DOHH2 (cell line): Measurements from ENCODE around the gene L3MBTL3.
"Not testable (repeated sequence)": the region's sequence is repeated elsewhere in the genome, so short reads cannot be mapped to it uniquely, and the experiment has no call there.

Source experiments
- EZH2phosphoT487 ChIP-seq: fragments of 200-600 bp; sonication (generic); IDR thresholded peaks from 2 replicates; pipeline ENCODE4 v1.6.1; 2017; ENCODE audit warnings: borderline replicate concordance, mild to moderate bottlenecking, antibody characterized with exemption, low read length, moderate library complexity, mixed read lengths
- TF ChIP-seq, protein P1 (sequence below): fragments of 200-600 bp; sonication (generic); IDR thresholded peaks from one replicate; pipeline ENCODE4 v1.5.1; 2014; ENCODE audit warnings: antibody characterized with exemption, mild to moderate bottlenecking, low read depth, low read length; ENCODE audit not compliant: poor library complexity, severe bottlenecking

DNA sequence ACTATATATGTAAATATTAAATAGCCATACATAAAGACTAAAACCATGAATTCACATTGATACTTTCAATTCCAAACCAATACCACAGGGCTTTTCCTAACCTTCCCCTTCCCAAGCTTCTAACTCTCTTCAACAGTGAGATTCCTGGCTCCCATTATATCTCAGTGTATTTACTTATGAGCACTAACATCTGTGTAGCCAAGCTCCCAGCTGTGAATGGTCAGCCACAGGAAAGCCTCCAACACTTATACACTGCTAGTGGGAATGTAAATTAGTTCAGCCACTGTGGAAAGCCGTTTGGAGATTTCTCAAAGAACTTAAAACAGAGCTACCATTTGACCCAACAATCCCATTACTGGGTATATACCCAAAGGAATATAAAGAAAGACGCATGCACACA is 130.6 kb downstream of the L3MBTL3 start:
- TF ChIP-seq, protein P1, sequence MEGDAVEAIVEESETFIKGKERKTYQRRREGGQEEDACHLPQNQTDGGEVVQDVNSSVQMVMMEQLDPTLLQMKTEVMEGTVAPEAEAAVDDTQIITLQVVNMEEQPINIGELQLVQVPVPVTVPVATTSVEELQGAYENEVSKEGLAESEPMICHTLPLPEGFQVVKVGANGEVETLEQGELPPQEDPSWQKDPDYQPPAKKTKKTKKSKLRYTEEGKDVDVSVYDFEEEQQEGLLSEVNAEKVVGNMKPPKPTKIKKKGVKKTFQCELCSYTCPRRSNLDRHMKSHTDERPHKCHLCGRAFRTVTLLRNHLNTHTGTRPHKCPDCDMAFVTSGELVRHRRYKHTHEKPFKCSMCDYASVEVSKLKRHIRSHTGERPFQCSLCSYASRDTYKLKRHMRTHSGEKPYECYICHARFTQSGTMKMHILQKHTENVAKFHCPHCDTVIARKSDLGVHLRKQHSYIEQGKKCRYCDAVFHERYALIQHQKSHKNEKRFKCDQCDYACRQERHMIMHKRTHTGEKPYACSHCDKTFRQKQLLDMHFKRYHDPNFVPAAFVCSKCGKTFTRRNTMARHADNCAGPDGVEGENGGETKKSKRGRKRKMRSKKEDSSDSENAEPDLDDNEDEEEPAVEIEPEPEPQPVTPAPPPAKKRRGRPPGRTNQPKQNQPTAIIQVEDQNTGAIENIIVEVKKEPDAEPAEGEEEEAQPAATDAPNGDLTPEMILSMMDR, result not testable (repeated sequence)
- TF ChIP-seq EZH2phosphoT487, result not testable (repeated sequence)
